CD14-positive monocyte (primary cell): Measurements from ENCODE around the gene HEATR1. TPM values are rescaled to one million over a fixed set of nuclear protein-coding genes. Genes with fewer than 3 reads are reported as not detected.

ENCODE experiments used
- DNase-seq, 3 donors: peaks; one replicate each; pipeline ENCODE4 v3.0.0-alpha.2; 2011 to 2022
- H2AFZ ChIP-seq: 2 replicates; pipeline ENCODE4 v1.6.0; 2012; ENCODE audit warnings: mild to moderate bottlenecking, low read depth, low read length, inconsistent platforms; ENCODE audit not compliant: insufficient read depth, poor library complexity, severe bottlenecking
- H3K27ac ChIP-seq, 2 donors: 1 replicate in 1 of 2; 2 replicates in 1 of 2; pipeline ENCODE4 v1.5.1; 2012 to 2013; ENCODE audit warnings: low read length in 2 of 2, control low read depth in 1 of 2, inconsistent platforms in 1 of 2, low read depth in 1 of 2, mild to moderate bottlenecking in 1 of 2
- H3K27me3 ChIP-seq, 2 donors: one replicate each; pipeline versions ENCODE4 v1.6.0 to v1.6.1; 2011 to 2013; ENCODE audit warnings: low read length in 2 of 2; ENCODE audit not compliant: control insufficient read depth in 2 of 2, insufficient read depth in 2 of 2
- H3K36me3 ChIP-seq, 2 donors: replicated peaks in 1 of 2; 1 replicate in 1 of 2; 2 replicates in 1 of 2; pipeline versions ENCODE4 v1.5.1 to v1.6.1; 2012 to 2013; ENCODE audit warnings: low read length in 2 of 2, control low read depth in 1 of 2, inconsistent platforms in 1 of 2, mild to moderate bottlenecking in 1 of 2; ENCODE audit not compliant: insufficient read depth in 2 of 2, control insufficient read depth in 1 of 2
- H3K4me1 ChIP-seq, 2 donors: 1 replicate in 1 of 2; 2 replicates in 1 of 2; pipeline versions ENCODE4 v1.5.1 to v1.6.1; 2012 to 2013; ENCODE audit warnings: low read length in 2 of 2, control low read depth in 1 of 2, inconsistent platforms in 1 of 2, mild to moderate bottlenecking in 1 of 2, moderate library complexity in 1 of 2; ENCODE audit not compliant: insufficient read depth in 2 of 2, control insufficient read depth in 1 of 2
- H3K4me2 ChIP-seq: replicated peaks from 2 replicates; pipeline ENCODE3; 2012; ENCODE audit warnings: low read length, moderate library complexity, mild to moderate bottlenecking; ENCODE audit not compliant: poor library complexity, severe bottlenecking; ENCODE audit errors: extremely low read depth
- H3K4me3 ChIP-seq, 3 experiments: fragments of 200-600 bp in 1 of 3; sonication (generic) in 1 of 3; replicated peaks in 1 of 3; 1 replicate in 2 of 3; 2 replicates in 1 of 3; pipeline ENCODE4 v1.5.1; 2011 to 2013; ENCODE audit warnings: low read length in 3 of 3, mild to moderate bottlenecking in 3 of 3, control low read depth in 2 of 3, low read depth in 2 of 3, inconsistent platforms in 1 of 3, moderate library complexity in 1 of 3
- H3K79me2 ChIP-seq: 2 replicates; pipeline ENCODE4 v1.6.0; 2012; ENCODE audit warnings: mild to moderate bottlenecking, control low read depth, inconsistent platforms, low read length, moderate library complexity; ENCODE audit not compliant: insufficient read depth
- H3K9ac ChIP-seq: 2 replicates; pipeline ENCODE4 v1.6.0; 2017; ENCODE audit warnings: low read length, mild to moderate bottlenecking; ENCODE audit not compliant: insufficient read depth, poor library complexity, severe bottlenecking
- H3K9me3 ChIP-seq, 2 donors: replicated peaks in 1 of 2; 1 replicate in 1 of 2; 2 replicates in 1 of 2; pipeline versions ENCODE4 v1.5.1 to v1.6.1; 2012 to 2013; ENCODE audit warnings: low read length in 2 of 2, control low read depth in 1 of 2; ENCODE audit not compliant: control insufficient read depth in 1 of 2, insufficient read depth in 1 of 2
- H4K20me1 ChIP-seq: 2 replicates; pipeline ENCODE4 v1.6.0; 2012; ENCODE audit warnings: mild to moderate bottlenecking, low read length, control low read depth, moderate library complexity; ENCODE audit not compliant: insufficient read depth
- H3K27ac Mint-ChIP-seq, 7 donors: one replicate each; pipeline ENCODE4 v1.8.0; 2020; ENCODE audit warnings: mild to moderate bottlenecking in 7 of 7, mixed read lengths in 7 of 7, moderate library complexity in 6 of 7, inconsistent platforms in 2 of 7
- H3K27me3 Mint-ChIP-seq, 3 donors: one replicate each; pipeline ENCODE4 v1.8.0; 2021 to 2022; ENCODE audit warnings: low read depth in 3 of 3, mild to moderate bottlenecking in 3 of 3, mixed read lengths in 3 of 3, moderate library complexity in 3 of 3, inconsistent platforms in 1 of 3
- H3K36me3 Mint-ChIP-seq, 2 donors: one replicate each; pipeline ENCODE4 v1.8.0; 2020; ENCODE audit warnings: mixed read lengths in 2 of 2, inconsistent platforms in 1 of 2, mild to moderate bottlenecking in 1 of 2
- H3K4me1 Mint-ChIP-seq: one replicate; pipeline ENCODE4 v1.8.0; 2020; ENCODE audit warnings: mild to moderate bottlenecking, mixed read lengths
- H3K4me3 Mint-ChIP-seq, 2 donors: one replicate each; pipeline ENCODE4 v1.8.0; 2020; ENCODE audit warnings: mild to moderate bottlenecking in 2 of 2, mixed read lengths in 2 of 2, moderate library complexity in 1 of 2
- H3K9me3 Mint-ChIP-seq, 7 donors: one replicate each; pipeline ENCODE4 v1.8.0; 2020 to 2022; ENCODE audit warnings: mixed read lengths in 7 of 7, mild to moderate bottlenecking in 6 of 7, moderate library complexity in 6 of 7, inconsistent platforms in 2 of 7
- CTCF ChIP-seq: fragments of 200-600 bp; IDR thresholded peaks from one replicate; pipeline ENCODE4 v1.8.0; 2022; ENCODE audit warnings: antibody characterized with exemption, mild to moderate bottlenecking
- WGBS: methylation state at CpG from one replicate; pipeline ENCODE4 v1.1.5; 2013; ENCODE audit warnings: missing lambda C conversion rate; ENCODE audit not compliant: insufficient coverage; 5-methylcytosine and 5-hydroxymethylcytosine counted together
- intact Hi-C, 2 donors: fragments of 100-400 bp; cut with micrococcal nuclease; formaldehyde crosslinking; loops; one replicate each; pipeline versions ENCODE4 v1.15.0 to v1.15.1; 2023
- polyA plus RNA-seq, 3 donors: library from polyadenylated mRNA; depleted of rRNA in 1 of 3; unstranded in 2 of 3; stranded (reverse) in 1 of 3; fragments of 300-500 nt in 2 of 3; fragments of >200 nt in 1 of 3; fragmentation: Illumina TruSeq in 2 of 3; gene quantifications; 1 replicate in 2 of 3; 2 replicates in 1 of 3; pipeline ENCODE4 v1.2.3, GENCODE V29; 2012 to 2021

HEATR1 gene
- polyA plus RNA-seq, 3 donors: 2.8 to 4.2 (median 3.7) TPM

GRCh38 chr1:236622407-236622806, 18.1 kb upstream of the HEATR1 start:
- Histone ChIP-seq H3K9ac (no peak overlapping the region), H4K20me1 (no peaks in the 10 kb centered on the region), H3K4me1 (no peaks in the 10 kb centered on the region), H3K4me3 (no peak overlapping the region), H3K27ac (no peak overlapping the region), H3K79me2 (no peaks in the 10 kb centered on the region), H3K36me3 (no peaks in the 10 kb centered on the region), H3K27me3 (peaks cover 4 to 7% of the 10 kb centered on the region in 2 donors), H3K9me3 (peaks cover 5 to 9% of the 10 kb centered on the region in 2 donors), H3K4me2 (no peak overlapping the region), H2AFZ (no peak overlapping the region)
- no CpG with 5 or more reads among the region's 3 CpGs for WGBS
- no peak for TF ChIP-seq CTCF
- intact Hi-C loops: no loop called here
- H3K4me1 Mint-ChIP-seq: no peaks in the 10 kb centered on the region
- H3K9me3 Mint-ChIP-seq: peaks cover 6 to 15% (median 11%) of the 10 kb centered on the region in 7 donors
- no peak overlapping the region for H3K4me3 Mint-ChIP-seq
- H3K27ac Mint-ChIP-seq: no peak overlapping the region
- peaks cover 7 to 25% (median 11%) of the 10 kb centered on the region in 3 donors for H3K27me3 Mint-ChIP-seq
- DNase-seq: no peak
- no peaks in the 10 kb centered on the region for H3K36me3 Mint-ChIP-seq

- no peak overlapping the region for H3K27ac Mint-ChIP-seq
- TF ChIP-seq CTCF: no peak
- H4K20me1 ChIP-seq: no peaks in the 10 kb centered on the region
- H3K9me3 ChIP-seq: peaks cover 5 to 9% of the 10 kb centered on the region in 2 donors
- no peak overlapping the region for H2AFZ ChIP-seq
- no peak overlapping the region for H3K9ac ChIP-seq
- peaks cover 8 to 32% (median 16%) of the 10 kb centered on the region in 3 donors for H3K27me3 Mint-ChIP-seq
- WGBS: 90% methylated on average over 2 of the region's 6 CpGs
- H3K36me3 Mint-ChIP-seq: no peaks in the 10 kb centered on the region
- H3K4me1 Mint-ChIP-seq: no peaks in the 10 kb centered on the region
- no peaks in the 10 kb centered on the region for H3K36me3 ChIP-seq
- no peak overlapping the region for H3K27ac ChIP-seq
- peaks cover 5 to 13% (median 8%) of the 10 kb centered on the region in 7 donors for H3K9me3 Mint-ChIP-seq
- no peaks in the 10 kb centered on the region for H3K4me1 ChIP-seq
- H3K4me2 ChIP-seq: no peak overlapping the region
- intact Hi-C loops: no loop called here
- H3K79me2 ChIP-seq: no peaks in the 10 kb centered on the region
- H3K4me3 ChIP-seq: no peak overlapping the region
- no peak overlapping the region for H3K4me3 Mint-ChIP-seq
- no peak for DNase-seq
- peaks cover 4% of the 10 kb centered on the region in 2 donors for H3K27me3 ChIP-seq
Observed at GRCh38 chr1:236619398-236619797, 15.1 kb upstream of the HEATR1 start.
